Activated CD8-positive, alpha-beta memory T cell treated with anti-CD3 and anti-CD28 coated beads, Interleukin-2, amount 10 ng/mL, durations not matched to agents 7 days and 5 days (primary cell): Measurements from ENCODE around the gene LRFN3. TPM values are rescaled to one million over a fixed set of nuclear protein-coding genes. Genes with fewer than 3 reads are reported as not detected.
"Not testable (repeated sequence)": the region's sequence is repeated elsewhere in the genome, so short reads cannot be mapped to it uniquely, and the experiment has no call there.

ENCODE experiments used
- ATAC-seq: fragments of 150-1000 bp; cut with Tn5 transposase; one replicate; pipeline ENCODE4 v1.10.0; 2021; ENCODE audit warnings: moderate library complexity
- CTCF ChIA-PET: fragments of 350-600 bp; sonication (Branson Sonifier 250); formaldehyde crosslinking; loops from one replicate; lab custom pipeline; 2021; ENCODE audit warnings: antibody characterized with exemption; lab: Charles Lee
- DNase-seq: peaks from one replicate; pipeline ENCODE4 v3.0.0-alpha.2; 2020
- H3K27ac Mint-ChIP-seq: one replicate; pipeline ENCODE4 v1.8.0; 2021; ENCODE audit warnings: mild to moderate bottlenecking, mixed read lengths
- H3K27me3 Mint-ChIP-seq: one replicate; pipeline ENCODE4 v1.8.0; 2021; ENCODE audit warnings: mixed read lengths
- H3K36me3 Mint-ChIP-seq: one replicate; pipeline ENCODE4 v1.8.0; 2021; ENCODE audit warnings: mild to moderate bottlenecking, mixed read lengths
- H3K4me1 Mint-ChIP-seq: one replicate; pipeline ENCODE4 v1.8.0; 2021; ENCODE audit warnings: mixed read lengths
- H3K4me3 Mint-ChIP-seq: one replicate; pipeline ENCODE4 v1.8.0; 2021; ENCODE audit warnings: mild to moderate bottlenecking, moderate library complexity, mixed read lengths
- H3K9me3 Mint-ChIP-seq: one replicate; pipeline ENCODE4 v1.8.0; 2022; ENCODE audit warnings: low read depth, mixed read lengths
- total RNA-seq, 2 experiments: library from RNA; stranded (reverse); gene quantifications; one replicate each; pipeline ENCODE4 v1.2.3, GENCODE V29; 2021

The LRFN3 gene, protein sequence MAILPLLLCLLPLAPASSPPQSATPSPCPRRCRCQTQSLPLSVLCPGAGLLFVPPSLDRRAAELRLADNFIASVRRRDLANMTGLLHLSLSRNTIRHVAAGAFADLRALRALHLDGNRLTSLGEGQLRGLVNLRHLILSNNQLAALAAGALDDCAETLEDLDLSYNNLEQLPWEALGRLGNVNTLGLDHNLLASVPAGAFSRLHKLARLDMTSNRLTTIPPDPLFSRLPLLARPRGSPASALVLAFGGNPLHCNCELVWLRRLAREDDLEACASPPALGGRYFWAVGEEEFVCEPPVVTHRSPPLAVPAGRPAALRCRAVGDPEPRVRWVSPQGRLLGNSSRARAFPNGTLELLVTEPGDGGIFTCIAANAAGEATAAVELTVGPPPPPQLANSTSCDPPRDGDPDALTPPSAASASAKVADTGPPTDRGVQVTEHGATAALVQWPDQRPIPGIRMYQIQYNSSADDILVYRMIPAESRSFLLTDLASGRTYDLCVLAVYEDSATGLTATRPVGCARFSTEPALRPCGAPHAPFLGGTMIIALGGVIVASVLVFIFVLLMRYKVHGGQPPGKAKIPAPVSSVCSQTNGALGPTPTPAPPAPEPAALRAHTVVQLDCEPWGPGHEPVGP
- total RNA-seq, result 10 to 100 TPM; 11.9 TPM

DNA sequence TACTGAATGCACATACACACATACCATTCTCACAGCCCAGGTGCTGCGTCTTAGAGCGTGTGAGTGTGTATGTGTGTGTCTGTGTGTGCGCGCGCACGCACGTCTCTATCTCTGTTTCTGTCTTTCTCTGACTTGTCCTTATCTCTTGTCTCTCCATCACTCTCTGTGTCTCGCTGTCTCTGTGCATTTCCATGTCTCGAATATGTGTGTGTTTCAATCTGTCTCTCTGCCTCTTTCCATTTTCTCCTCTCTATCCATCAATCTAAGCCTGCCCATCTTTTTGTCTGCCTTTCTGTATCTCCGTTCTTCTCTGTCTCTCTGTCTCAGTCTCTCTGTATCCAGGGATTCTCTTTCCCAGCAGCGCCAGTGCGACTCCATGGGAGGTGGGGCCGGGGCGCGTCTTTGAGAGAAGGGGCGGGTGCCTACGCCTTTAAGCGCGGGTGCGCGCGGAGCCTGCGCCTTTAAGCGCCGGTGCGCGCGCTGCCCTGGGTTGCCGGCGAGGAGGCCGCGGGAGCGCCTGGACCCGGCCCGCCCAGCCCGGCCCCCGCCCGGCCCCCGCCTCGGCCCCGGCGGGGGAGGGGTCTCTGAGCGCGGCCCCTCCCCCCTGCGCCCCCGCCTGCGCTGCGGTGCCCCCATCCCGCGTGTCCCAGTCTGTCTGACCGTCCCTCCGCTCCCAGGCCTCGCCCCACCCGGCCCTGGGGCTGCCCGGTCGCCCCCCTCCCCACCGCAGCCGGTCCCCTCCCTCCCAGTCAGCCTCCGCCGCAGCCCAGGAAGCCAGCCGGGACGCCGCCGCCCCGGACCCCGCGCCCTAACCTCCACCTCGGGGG is at the start of gene LRFN3:
TSS of gene LRFN3 (plus strand) at position 464 of the 827 bp plus-strand sequence. CDS start 3,052 bp downstream, outside the sequence.
- peak within 1 kb of the TSS; percentile 80 for H3K4me3 Mint-ChIP-seq
- H3K36me3 Mint-ChIP-seq, result no peaks in the 10 kb centered on the region
- CTCF ChIA-PET, result no interaction called here
- H3K27me3 Mint-ChIP-seq, result no peaks in the 10 kb centered on the region
- no peaks in the 10 kb centered on the region for H3K9me3 Mint-ChIP-seq
- peaks cover 33% of the 10 kb centered on the region for H3K4me1 Mint-ChIP-seq
- DNase-seq, result peak; percentile 69
- ATAC-seq, result peak; percentile 13
- peak within 1 kb of the TSS; percentile 73 for H3K27ac Mint-ChIP-seq

DNA sequence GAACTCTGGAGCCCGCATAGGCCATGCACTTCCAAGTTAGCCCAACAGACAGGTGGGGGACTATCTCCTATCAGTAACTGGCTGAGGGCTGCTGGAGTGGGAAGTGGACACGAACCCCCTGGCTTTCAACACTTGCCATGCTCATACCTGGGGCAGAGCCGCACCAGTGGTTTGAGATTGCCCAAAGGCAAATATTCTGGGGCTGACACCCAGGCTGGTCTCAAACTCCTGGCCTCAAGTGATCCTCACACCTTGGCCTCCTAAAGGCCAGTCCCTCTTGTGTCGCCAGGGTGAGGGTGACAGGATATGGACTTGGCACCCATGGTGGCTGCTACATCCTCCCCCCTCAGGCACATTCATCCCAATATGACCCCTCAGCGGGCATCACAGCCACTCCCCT is 49.0 kb upstream of the LRFN3 start:
- no peak overlapping the region for H3K27ac Mint-ChIP-seq
- DNase-seq (no peak), ATAC-seq (no peak)
- CTCF ChIA-PET, result no interaction called here
- H3K27me3 Mint-ChIP-seq, result no peaks in the 10 kb centered on the region
- H3K4me1 Mint-ChIP-seq, result peaks cover under 1% of the 10 kb centered on the region
- H3K4me3 Mint-ChIP-seq, result no peak overlapping the region
- no peaks in the 10 kb centered on the region for H3K9me3 Mint-ChIP-seq
- H3K36me3 Mint-ChIP-seq, result peaks cover 34% of the 10 kb centered on the region

DNA sequence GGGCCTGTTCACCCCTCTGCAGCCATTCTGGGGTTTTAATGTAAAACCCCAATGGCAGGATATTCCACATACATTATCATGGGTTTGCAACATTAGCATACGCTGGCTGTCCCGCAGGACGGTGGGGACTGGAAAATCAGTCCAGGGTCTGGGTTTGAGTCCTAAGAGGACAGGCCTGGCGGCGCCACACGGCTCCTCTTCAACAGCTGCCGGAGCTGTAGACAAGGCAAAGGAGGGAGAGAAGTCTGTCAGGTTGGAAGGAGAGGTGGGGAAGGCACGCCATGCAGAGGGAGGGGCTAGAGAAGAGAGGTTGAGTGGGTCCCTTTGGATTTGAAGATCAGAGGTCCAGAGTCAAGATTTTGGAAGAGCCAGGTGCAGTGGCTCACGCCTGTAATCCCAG is 47.8 kb upstream of the LRFN3 start:
- peaks cover 5% of the 10 kb centered on the region for H3K4me1 Mint-ChIP-seq
- H3K9me3 Mint-ChIP-seq, result no peaks in the 10 kb centered on the region
- no peak overlapping the region for H3K4me3 Mint-ChIP-seq
- H3K27me3 Mint-ChIP-seq, result no peaks in the 10 kb centered on the region
- H3K36me3 Mint-ChIP-seq, result peaks cover 41% of the 10 kb centered on the region
- DNase-seq (no peak), ATAC-seq (no peak)
- no peak overlapping the region for H3K27ac Mint-ChIP-seq
- CTCF ChIA-PET, result interaction anchor here (1.1 kb wide), 1 partner anchor 44 kb away, joined by 4 read pairs; no protein-coding TSS in a partner anchor

DNA sequence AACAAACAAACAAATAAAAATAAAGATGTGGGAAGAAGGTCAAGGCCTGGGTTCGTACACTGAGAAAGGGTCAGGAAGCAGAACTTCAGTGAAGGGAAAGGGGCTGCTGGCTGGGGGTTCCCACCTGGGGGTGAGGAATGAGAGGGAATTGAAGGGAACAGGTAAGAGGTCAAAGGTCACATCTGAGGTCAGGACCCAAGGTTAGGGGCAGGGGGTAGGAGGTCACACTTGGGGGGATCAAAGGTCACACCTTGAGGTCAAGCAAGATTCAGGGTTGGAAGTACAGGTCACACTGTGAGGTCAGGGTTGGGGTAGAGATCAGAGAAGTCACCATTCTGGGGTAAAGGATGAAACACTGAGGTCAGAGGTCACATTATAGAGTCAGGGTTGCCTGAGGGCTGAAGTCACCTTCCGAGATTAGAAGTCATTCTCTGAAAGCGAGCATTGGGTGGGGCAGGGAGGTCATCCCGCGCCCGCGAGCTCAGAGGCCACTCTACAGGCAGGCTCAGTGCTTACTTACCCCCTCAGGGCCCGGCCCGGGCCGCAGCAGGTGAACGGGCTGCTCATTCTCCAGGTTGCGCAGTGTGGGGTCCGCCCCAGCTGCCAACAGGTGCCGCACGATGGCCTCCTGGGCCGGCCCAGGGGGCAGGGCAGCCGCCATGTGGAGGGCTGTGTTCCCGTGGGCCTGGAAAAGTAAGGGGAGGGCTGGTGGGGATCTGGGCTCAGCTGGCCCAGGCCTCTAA is 46.6 kb upstream of the LRFN3 start:
- Mint-ChIP-seq H3K27ac (no peak overlapping the region), H3K36me3 (peaks cover 43% of the 10 kb centered on the region), H3K27me3 (no peaks in the 10 kb centered on the region), H3K9me3 (no peaks in the 10 kb centered on the region), H3K4me3 (no peak overlapping the region), H3K4me1 (peaks cover 5% of the 10 kb centered on the region)
- ATAC-seq, result no peak
- DNase-seq, result no peak
- CTCF ChIA-PET, result no interaction called here

DNA sequence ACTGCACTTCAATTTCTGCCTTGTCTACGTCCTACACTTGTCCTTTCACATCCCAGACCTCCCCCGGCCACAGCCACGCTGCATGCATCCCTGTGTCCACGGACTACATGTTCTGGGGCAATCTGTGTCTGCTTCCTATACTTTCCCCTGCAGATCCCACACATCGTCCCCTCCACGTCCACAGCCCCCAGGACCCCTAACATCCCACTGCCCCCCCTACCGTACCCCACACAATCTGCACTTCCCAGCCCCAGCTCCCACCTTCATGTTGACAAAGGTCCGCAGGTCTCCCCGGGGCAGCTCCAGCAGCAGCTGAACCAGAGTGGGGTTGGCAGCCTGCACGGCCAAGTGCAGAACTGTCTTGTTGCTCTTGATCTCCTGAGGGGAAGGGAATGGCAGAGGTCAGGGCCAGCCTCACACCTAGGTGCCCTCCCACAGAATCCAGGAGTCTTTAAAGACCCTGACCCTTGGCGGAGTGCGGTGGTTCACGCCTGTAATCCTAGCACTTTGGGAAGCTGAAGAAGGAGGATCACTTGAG is 46.0 kb upstream of the LRFN3 start:
- no peak for ATAC-seq
- Mint-ChIP-seq H3K9me3 (no peaks in the 10 kb centered on the region), H3K4me1 (peaks cover 5% of the 10 kb centered on the region), H3K27me3 (no peaks in the 10 kb centered on the region), H3K27ac (no peak overlapping the region), H3K4me3 (no peak overlapping the region), H3K36me3 (peaks cover 46% of the 10 kb centered on the region)
- DNase-seq, result no peak
- CTCF ChIA-PET, result interaction anchor here (1.6 kb wide), 1 partner anchor 8 kb away, joined by 4 read pairs; no protein-coding TSS in a partner anchor

DNA sequence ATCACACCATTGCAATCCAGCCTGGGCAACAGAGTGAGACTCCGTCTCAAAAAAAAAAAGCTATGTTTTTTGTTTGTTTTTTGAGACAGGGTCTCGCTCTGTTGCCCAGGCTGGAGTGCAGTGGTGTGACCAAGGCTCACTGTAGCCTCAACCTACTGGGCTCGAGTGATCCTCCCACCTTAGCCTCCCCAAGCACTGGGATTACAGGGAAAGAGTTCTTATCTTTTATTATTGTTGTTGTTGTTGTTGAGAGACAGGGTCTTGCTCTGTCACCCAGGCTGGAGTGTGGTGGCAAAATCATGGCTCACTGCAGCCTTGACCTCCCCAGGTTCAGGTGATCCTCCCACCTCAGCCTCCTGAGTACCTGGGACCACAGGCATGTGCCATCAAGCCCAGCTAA is 44.4 kb upstream of the LRFN3 start:
- not testable (repeated sequence) for H3K9me3 Mint-ChIP-seq, DNase-seq, H3K4me3 Mint-ChIP-seq, H3K4me1 Mint-ChIP-seq, H3K27ac Mint-ChIP-seq, H3K27me3 Mint-ChIP-seq, ATAC-seq
- peaks cover 52% of the 10 kb centered on the region for H3K36me3 Mint-ChIP-seq
- CTCF ChIA-PET, result interaction anchor here (0.7 to 2.6 kb wide), 3 partner anchors 37 to 41 kb away, joined by 3 to 8 read pairs (median 3); no protein-coding TSS in a partner anchor

DNA sequence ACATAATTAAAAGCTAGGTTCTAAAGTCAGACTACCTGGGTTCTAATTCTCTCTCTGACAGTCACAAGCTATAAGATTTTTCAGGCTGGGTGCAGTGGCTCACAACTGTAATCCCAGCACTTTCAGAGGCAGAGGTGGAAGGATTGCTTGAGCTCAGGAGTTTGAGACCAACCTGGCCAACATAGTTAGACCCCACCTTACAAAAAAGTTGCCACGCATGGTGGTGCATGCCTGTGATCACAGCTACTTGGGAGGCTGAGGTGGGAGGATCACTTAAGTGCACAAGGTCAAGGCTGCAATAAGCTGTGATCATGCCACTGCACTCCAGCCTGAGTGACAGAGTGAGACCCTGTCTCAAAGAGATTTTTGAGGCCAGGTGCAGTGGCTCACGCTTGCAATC is 41.8 kb upstream of the LRFN3 start:
- Mint-ChIP-seq H3K36me3 (peaks cover 46% of the 10 kb centered on the region), H3K27me3 (no peaks in the 10 kb centered on the region), H3K9me3 (no peaks in the 10 kb centered on the region), H3K4me1 (peaks cover 13% of the 10 kb centered on the region), H3K27ac (no peak overlapping the region), H3K4me3 (no peak overlapping the region)
- CTCF ChIA-PET, result interaction anchor here (0.9 to 1.9 kb wide), 2 partner anchors 11 to 37 kb away, joined by 3 to 7 read pairs; no protein-coding TSS in a partner anchor
- no peak for ATAC-seq
- DNase-seq, result no peak

DNA sequence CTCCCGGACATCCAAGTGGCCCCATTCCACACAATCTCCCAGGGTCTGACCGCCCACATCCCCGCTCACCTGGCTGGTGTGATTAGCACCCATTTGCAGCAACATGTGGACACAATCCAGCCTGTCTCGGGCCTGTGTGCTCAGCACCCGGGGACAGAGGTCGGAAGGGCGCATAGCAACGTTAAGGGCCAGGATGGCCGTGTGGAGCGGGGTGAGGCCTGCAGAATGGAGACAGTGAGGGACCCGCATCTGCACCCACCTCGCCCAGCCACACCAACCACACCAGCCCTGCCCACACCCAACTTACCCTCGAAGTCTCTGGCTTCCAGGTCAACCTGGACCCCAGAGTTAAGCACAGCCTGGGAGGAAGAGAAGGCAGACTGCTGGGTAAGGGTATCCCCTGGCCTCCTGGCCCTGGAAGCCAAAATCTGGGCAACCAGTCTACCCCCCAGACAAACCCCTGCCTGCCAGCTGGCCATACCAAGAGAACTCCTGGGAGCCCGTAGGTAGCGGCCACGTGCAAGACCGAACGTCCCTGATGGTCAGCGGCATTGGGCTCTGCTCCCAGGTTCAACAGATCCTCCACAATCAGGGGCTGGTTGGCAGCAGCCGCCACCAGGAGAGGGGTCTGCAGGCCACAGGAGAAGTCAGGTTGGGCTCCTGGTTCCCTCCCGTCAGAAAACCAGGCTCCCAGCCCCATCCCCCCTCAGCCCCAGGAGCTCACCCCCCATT is 40.1 kb upstream of the LRFN3 start:
- Mint-ChIP-seq H3K36me3 (peaks cover 34% of the 10 kb centered on the region), H3K4me1 (peaks cover 14% of the 10 kb centered on the region), H3K27ac (no peak overlapping the region), H3K4me3 (no peak overlapping the region), H3K27me3 (no peaks in the 10 kb centered on the region), H3K9me3 (no peaks in the 10 kb centered on the region)
- ATAC-seq (no peak), DNase-seq (no peak)
- CTCF ChIA-PET, result interaction anchor here (1.0 kb wide), 1 partner anchor 35 kb away, joined by 3 read pairs; no protein-coding TSS in a partner anchor

DNA sequence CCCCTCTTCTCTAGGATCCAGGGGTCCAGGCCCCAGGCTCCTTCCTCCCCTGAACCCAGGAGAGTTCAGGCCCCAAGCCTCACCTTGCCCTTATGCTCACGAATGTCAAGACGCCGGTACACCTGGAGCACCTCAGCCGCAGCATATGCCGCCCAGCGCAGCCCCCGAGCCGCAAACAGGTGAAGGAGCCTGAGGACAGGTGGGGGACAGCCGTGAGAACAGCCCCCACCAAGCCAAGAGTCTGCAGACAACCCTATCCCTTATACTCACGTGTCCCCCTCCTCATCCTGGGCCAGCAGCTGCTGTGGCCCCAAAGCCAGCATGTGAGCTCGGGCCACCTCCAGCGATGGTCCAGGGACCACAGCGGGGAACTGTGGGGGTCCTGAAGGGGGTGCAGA is 39.5 kb upstream of the LRFN3 start:
- Mint-ChIP-seq H3K27me3 (no peaks in the 10 kb centered on the region), H3K36me3 (peaks cover 32% of the 10 kb centered on the region), H3K27ac (no peak overlapping the region), H3K9me3 (no peaks in the 10 kb centered on the region), H3K4me1 (peaks cover 16% of the 10 kb centered on the region), H3K4me3 (no peak overlapping the region)
- CTCF ChIA-PET, result interaction anchor here (1.0 to 1.6 kb wide), 2 partner anchors 14 to 34 kb away, joined by 3 read pairs; no protein-coding TSS in a partner anchor
- DNase-seq, result no peak
- no peak for ATAC-seq

DNA sequence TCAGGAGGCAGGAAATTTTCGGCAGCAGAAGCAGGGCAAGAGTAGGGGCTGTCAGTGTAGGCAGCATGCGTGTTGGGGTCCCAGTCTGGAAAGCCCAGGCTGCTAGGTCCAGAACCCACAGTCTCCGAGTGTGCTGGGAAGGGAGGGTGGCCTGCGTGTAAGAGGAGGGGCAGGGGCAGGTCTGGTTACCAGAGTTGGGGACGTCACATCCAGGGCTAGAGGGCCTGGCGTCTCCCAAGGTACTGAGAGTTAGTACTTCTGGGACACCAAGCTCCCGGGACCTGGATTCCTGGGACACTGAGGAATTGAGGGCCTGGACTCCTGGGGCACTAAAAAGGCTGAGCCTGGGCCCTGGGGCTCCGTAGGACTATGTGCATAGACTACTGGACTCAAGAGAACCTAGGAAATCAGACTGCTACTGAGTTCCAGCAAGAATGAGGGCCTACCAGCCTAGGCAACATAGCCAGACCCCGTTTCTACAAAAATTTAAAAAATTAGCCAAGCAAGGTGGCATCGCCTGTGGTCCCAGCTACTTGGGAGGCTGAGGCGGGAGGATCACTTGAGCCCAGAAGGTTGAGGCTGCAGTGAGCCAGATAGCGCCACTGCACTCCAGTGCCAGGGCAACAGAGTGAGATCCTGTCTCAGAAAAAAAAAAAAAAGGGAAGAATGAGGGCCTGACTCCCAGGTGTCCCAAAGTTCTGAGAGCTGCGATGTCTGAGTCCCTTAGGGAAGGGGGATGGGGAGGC is 38.3 kb upstream of the LRFN3 start:
- CTCF ChIA-PET, result interaction anchor here (0.7 to 1.6 kb wide), 4 partner anchors 15 to 34 kb away, joined by 3 to 4 read pairs (median 3); no protein-coding TSS in a partner anchor
- Mint-ChIP-seq H3K36me3 (peaks cover 29% of the 10 kb centered on the region), H3K27me3 (no peaks in the 10 kb centered on the region), H3K9me3 (no peaks in the 10 kb centered on the region), H3K4me3 (peak overlapping the region; percentile 78), H3K4me1 (peaks cover 21% of the 10 kb centered on the region), H3K27ac (peak overlapping the region; percentile 67)
- ATAC-seq (no peak), DNase-seq (no peak)

DNA sequence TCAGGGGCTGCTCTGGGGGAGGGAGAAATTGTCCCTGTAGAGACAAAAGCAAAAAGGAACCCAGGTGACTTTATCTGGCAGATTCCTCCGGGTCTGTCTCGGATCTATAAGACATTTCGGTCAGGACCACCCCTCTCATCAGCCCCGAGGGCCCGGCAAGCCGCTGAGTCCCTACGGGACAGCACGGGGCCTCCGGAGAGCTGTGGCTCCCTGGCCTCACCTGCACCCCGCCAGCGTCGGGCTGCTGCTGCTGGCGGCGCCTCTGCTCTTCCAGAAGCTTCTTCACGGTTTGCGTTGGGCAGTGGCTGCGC is 37.7 kb upstream of the LRFN3 start:
- Mint-ChIP-seq H3K27ac (peak overlapping the region; percentile 94), H3K9me3 (no peaks in the 10 kb centered on the region), H3K36me3 (peaks cover 28% of the 10 kb centered on the region), H3K27me3 (no peaks in the 10 kb centered on the region), H3K4me3 (peak overlapping the region; percentile 78), H3K4me1 (peaks cover 24% of the 10 kb centered on the region)
- ATAC-seq (no peak), DNase-seq (no peak)
- CTCF ChIA-PET, result interaction anchor here (0.7 to 1.4 kb wide), 3 partner anchors 19 to 34 kb away, joined by 3 to 4 read pairs (median 3); no protein-coding TSS in a partner anchor
